ENCODE data around the gene PNP. TPM values are rescaled to one million over a fixed set of nuclear protein-coding genes. Genes with fewer than 3 reads are reported as not detected.

The PNP gene
- polyA plus RNA-seq, 1 donor from 2014 or later, result 12.6 TPM

DNA sequence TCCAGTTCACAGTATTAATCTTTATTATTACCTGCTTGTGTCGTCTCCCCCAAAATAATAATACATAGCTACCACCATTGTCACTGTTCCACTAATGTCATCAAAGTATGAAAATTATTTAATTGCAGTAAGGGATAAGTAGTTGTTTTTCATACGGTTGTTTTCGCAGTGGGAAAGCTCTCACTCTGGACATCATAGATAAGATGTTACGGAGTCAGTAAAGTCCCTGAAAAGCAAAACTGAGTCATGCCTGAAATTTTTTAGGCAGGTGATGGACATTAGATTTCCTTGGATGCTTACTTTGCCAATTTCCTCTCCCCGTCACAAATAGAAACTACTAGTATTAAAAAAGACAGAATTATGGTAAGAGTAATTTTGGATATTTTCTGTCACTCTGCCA, 13.2 kb downstream of the PNP start:
- H3K9me3 ChIP-seq (ENCODE audit: low read length), result no peaks in the 10 kb centered on the region
- H3K9ac ChIP-seq (ENCODE audit: low read length), result no peak overlapping the region
- H3F3A ChIP-seq (ENCODE audit: insufficient read depth, low read length, poor library complexity, severe bottlenecking), result no peaks in the 10 kb centered on the region
- H3K79me2 ChIP-seq (replicated peaks; ENCODE audit: insufficient read depth, low read length), result no peaks in the 10 kb centered on the region
- H3K27ac ChIP-seq (ENCODE audit: low read length), result no peak overlapping the region
- no peaks in the 10 kb centered on the region for H3K9me2 ChIP-seq (ENCODE audit: insufficient read depth, low read length)
- H2AFZ ChIP-seq (ENCODE audit: low read depth, low read length), result no peak overlapping the region
- no peaks in the 10 kb centered on the region for H3K27me3 ChIP-seq (ENCODE audit: insufficient read depth, low read depth, low read length)
- no peaks in the 10 kb centered on the region for H3K36me3 ChIP-seq (ENCODE audit: insufficient read depth, low read length)
- no peak overlapping the region for H3K4me2 ChIP-seq (ENCODE audit: low read length)
- TF ChIP-seq MXI1 (conservative IDR thresholded peaks at IDR 0.05; ENCODE audit: poor library complexity, severe bottlenecking), result no peak
- TF ChIP-seq RAD21 (conservative IDR thresholded peaks at IDR 0.05), result no peak
- TF ChIP-seq EP300 (conservative IDR thresholded peaks at IDR 0.05; ENCODE audit: poor library complexity, severe bottlenecking), result no peak
- TF ChIP-seq, protein P1, sequence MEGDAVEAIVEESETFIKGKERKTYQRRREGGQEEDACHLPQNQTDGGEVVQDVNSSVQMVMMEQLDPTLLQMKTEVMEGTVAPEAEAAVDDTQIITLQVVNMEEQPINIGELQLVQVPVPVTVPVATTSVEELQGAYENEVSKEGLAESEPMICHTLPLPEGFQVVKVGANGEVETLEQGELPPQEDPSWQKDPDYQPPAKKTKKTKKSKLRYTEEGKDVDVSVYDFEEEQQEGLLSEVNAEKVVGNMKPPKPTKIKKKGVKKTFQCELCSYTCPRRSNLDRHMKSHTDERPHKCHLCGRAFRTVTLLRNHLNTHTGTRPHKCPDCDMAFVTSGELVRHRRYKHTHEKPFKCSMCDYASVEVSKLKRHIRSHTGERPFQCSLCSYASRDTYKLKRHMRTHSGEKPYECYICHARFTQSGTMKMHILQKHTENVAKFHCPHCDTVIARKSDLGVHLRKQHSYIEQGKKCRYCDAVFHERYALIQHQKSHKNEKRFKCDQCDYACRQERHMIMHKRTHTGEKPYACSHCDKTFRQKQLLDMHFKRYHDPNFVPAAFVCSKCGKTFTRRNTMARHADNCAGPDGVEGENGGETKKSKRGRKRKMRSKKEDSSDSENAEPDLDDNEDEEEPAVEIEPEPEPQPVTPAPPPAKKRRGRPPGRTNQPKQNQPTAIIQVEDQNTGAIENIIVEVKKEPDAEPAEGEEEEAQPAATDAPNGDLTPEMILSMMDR (IDR thresholded peaks at IDR 0.05; ENCODE audit: poor library complexity, severe bottlenecking), result no peak
- TF ChIP-seq, protein P2, sequence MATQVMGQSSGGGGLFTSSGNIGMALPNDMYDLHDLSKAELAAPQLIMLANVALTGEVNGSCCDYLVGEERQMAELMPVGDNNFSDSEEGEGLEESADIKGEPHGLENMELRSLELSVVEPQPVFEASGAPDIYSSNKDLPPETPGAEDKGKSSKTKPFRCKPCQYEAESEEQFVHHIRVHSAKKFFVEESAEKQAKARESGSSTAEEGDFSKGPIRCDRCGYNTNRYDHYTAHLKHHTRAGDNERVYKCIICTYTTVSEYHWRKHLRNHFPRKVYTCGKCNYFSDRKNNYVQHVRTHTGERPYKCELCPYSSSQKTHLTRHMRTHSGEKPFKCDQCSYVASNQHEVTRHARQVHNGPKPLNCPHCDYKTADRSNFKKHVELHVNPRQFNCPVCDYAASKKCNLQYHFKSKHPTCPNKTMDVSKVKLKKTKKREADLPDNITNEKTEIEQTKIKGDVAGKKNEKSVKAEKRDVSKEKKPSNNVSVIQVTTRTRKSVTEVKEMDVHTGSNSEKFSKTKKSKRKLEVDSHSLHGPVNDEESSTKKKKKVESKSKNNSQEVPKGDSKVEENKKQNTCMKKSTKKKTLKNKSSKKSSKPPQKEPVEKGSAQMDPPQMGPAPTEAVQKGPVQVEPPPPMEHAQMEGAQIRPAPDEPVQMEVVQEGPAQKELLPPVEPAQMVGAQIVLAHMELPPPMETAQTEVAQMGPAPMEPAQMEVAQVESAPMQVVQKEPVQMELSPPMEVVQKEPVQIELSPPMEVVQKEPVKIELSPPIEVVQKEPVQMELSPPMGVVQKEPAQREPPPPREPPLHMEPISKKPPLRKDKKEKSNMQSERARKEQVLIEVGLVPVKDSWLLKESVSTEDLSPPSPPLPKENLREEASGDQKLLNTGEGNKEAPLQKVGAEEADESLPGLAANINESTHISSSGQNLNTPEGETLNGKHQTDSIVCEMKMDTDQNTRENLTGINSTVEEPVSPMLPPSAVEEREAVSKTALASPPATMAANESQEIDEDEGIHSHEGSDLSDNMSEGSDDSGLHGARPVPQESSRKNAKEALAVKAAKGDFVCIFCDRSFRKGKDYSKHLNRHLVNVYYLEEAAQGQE (IDR thresholded peaks at IDR 0.05; ENCODE audit: borderline replicate concordance), result no peak
- TF ChIP-seq EZH2 (IDR thresholded peaks at IDR 0.05; ENCODE audit: borderline replicate concordance, insufficient read depth, low read length, poor library complexity, severe bottlenecking), result no peak
- no peak for TF ChIP-seq TAF1 (IDR thresholded peaks at IDR 0.05; ENCODE audit: low read depth)
- TF ChIP-seq SMC3 (conservative IDR thresholded peaks at IDR 0.05; ENCODE audit: poor library complexity), result no peak
- no peak for TF ChIP-seq POLR2AphosphoS5 (IDR thresholded peaks at IDR 0.05)
- no peak overlapping the region for H3K4me3 ChIP-seq (ENCODE audit: low read length)
- no peaks in the 10 kb centered on the region for H4K20me1 ChIP-seq (ENCODE audit: insufficient read depth)

DNA sequence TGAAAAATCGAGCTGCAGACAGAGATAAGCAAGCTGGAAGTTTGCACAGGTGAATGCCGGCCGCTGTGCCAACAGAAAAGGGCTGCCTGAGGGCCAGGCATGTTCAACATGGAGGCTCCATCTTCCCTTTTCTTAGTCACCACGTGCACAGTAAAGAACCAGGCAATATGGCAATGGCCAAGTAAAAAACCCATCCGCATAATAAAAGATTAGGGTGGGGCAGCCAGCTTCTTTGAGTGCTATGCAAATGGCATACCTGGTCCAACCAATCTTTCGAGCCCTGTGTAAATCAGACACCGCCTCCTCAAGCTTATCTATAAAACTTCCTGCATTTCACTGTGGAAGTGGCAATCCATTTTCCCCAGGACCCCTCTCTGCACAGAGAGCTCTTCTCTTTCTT, 16.7 kb downstream of the PNP start:
- Histone ChIP-seq H3F3A (ENCODE audit: insufficient read depth, low read length, poor library complexity, severe bottlenecking) (no peaks in the 10 kb centered on the region), H3K27ac (ENCODE audit: low read length) (no peak overlapping the region)

More for the DNA sequence above, 16.7 kb downstream of the PNP start:
- no peaks in the 10 kb centered on the region for H3K79me2 ChIP-seq (replicated peaks; ENCODE audit: insufficient read depth, low read length)
- H3K4me2 ChIP-seq (ENCODE audit: low read length), result no peak overlapping the region
- no peaks in the 10 kb centered on the region for H3K27me3 ChIP-seq (ENCODE audit: insufficient read depth, low read depth, low read length)
- TF ChIP-seq, protein P1 (IDR thresholded peaks at IDR 0.05; ENCODE audit: poor library complexity, severe bottlenecking), result no peak
- TF ChIP-seq RAD21 (conservative IDR thresholded peaks at IDR 0.05) (no peak), SMC3 (conservative IDR thresholded peaks at IDR 0.05; ENCODE audit: poor library complexity) (no peak), EP300 (conservative IDR thresholded peaks at IDR 0.05; ENCODE audit: poor library complexity, severe bottlenecking) (no peak), EZH2 (IDR thresholded peaks at IDR 0.05; ENCODE audit: borderline replicate concordance, insufficient read depth, low read length, poor library complexity, severe bottlenecking) (no peak), TAF1 (IDR thresholded peaks at IDR 0.05; ENCODE audit: low read depth) (no peak), POLR2AphosphoS5 (IDR thresholded peaks at IDR 0.05) (no peak), MXI1 (conservative IDR thresholded peaks at IDR 0.05; ENCODE audit: poor library complexity, severe bottlenecking) (no peak)
- TF ChIP-seq, protein P2 (IDR thresholded peaks at IDR 0.05; ENCODE audit: borderline replicate concordance), result no peak
- H2AFZ ChIP-seq (ENCODE audit: low read depth, low read length), result no peak overlapping the region
- H3K9ac ChIP-seq (ENCODE audit: low read length), result no peak overlapping the region
- no peaks in the 10 kb centered on the region for H4K20me1 ChIP-seq (ENCODE audit: insufficient read depth)
- no peak overlapping the region for H3K4me3 ChIP-seq (ENCODE audit: low read length)
- no peaks in the 10 kb centered on the region for H3K9me2 ChIP-seq (ENCODE audit: insufficient read depth, low read length)
- H3K9me3 ChIP-seq (ENCODE audit: low read length), result no peaks in the 10 kb centered on the region
- no peaks in the 10 kb centered on the region for H3K36me3 ChIP-seq (ENCODE audit: insufficient read depth, low read length)

Measured in neural cell (in vitro differentiated cells).